KOPT-K1 (cell line): Measurements from ENCODE around the gene FFAR4.

Source experiments
- H3K27ac ChIP-seq: fragments of 200-600 bp; sonication (generic); 2 replicates; pipeline ENCODE4 v1.5.1; 2016; ENCODE audit warnings: antibody characterized with exemption, mild to moderate bottlenecking, low read depth, low read length; ENCODE audit not compliant: poor library complexity, severe bottlenecking
- H3K36me3 ChIP-seq: fragments of 200-600 bp; sonication (generic); 2 replicates; pipeline ENCODE4 v1.5.1; 2017; ENCODE audit warnings: antibody characterized with exemption, mild to moderate bottlenecking, low read length, moderate library complexity; ENCODE audit not compliant: insufficient read depth
- H3K9me3 ChIP-seq: fragments of 200-600 bp; sonication (generic); 2 replicates; pipeline ENCODE4 v1.5.1; 2017; ENCODE audit warnings: antibody characterized with exemption, low read length, mild to moderate bottlenecking; ENCODE audit not compliant: insufficient read depth, poor library complexity, severe bottlenecking

Gene FFAR4

DNA sequence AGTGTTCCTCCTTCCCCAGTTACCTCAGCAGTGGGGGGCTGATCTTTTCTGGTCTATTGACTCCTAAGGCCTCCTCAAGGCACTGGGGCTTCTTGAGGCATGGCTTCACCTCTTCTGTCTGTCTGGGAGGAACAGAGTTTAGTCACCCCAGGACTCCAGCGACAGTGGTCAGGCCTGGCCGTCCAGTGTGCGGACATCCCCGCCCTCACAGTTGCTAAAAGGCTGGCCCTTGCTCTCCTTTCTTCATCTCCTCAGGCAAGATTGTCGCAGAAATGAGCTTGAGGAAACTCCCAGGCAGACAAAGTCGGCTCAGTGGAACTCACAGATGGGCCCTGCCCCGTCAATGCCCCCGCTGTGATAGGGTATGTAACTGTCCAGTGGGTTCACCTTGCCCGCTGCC, 7.0 kb upstream of the FFAR4 start:
- Histone ChIP-seq H3K27ac (no peak overlapping the region), H3K9me3 (no peaks in the 10 kb centered on the region)

GRCh38 chr10:93560541-93560940, 5.9 kb upstream of the FFAR4 start:
- Histone ChIP-seq H3K36me3 (no peaks in the 10 kb centered on the region), H3K9me3 (no peaks in the 10 kb centered on the region), H3K27ac (no peak overlapping the region)

More for the DNA sequence above, 7.0 kb upstream of the FFAR4 start:
- no peaks in the 10 kb centered on the region for H3K36me3 ChIP-seq

DNA sequence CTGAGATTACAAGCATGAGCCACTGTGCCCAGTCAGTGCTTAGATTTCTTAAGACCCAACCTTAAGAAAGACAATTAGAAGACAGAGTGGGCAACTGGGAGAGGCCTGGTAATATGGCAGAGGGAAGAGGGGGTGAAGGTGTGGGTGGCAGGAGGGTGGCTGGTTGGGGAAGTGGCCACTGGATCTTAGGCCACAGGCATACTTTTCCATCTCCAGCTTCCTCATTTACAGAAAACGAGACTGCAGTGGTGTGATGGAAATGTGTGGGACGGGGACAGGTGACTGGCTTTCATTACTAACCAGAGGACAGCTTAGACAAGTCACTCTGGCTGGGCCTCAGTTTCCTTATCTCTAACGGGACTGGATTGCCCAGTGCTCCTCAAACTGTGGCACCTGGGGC, 1.0 kb upstream of the FFAR4 start:
- Histone ChIP-seq H3K9me3 (no peaks in the 10 kb centered on the region), H3K36me3 (no peaks in the 10 kb centered on the region), H3K27ac (no peak overlapping the region)

DNA sequence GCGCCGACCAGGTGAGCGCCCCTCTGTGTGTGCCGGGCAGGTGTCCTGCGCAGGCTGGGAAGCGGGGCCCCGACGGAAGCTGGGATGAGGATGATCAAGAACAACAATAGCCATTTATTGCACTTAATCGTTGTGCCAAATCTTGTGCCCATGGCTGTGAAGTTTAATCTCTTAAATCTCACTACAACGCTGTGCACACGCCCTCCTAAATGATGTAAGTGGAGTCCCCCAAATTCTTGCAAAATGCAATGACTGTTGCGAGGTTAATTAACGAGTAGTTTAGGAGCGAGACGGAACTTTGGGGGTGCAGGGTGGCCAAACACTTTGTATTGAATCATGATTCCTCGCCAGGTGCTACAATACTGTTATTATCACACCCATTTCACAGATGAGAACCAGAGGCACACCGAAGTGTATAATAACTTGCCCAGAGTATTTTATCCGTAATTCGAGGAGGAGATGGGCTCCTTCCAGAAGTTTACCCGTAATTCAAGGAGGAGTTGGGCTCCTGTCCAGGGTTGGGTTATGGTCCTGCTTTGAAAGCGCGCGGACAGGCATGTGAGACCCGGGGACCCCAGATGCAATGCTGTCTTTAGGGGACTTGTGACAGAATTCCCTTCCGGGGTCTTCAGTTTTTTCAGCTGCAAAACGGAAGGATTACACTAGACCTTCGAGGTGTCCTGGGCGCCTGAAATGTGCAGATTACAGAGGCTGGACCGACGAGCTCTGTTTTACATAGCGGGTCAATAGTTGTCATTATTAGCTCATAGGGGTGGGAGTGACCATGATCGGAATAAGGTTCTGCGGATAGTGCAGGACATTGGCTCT, 1.0 kb downstream of the FFAR4 start:
- Histone ChIP-seq H3K27ac (no peak overlapping the region), H3K36me3 (no peaks in the 10 kb centered on the region), H3K9me3 (no peaks in the 10 kb centered on the region)

DNA sequence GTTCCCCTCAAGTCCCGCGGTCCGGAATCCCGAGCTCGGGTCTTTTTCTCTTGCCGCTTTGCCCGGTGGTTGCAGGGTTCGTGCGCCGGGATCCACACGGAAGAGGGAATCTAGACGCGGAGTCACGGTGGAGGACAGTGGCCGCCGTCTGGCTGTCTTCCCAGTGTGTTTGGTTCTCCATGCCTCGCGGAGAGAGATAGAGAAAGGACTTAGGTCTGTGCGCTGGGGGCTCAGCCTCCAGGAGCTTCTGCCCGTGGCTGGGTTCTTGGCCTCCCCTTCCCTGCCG, 1.6 kb downstream of the FFAR4 start:
- H3K36me3 ChIP-seq, result no peaks in the 10 kb centered on the region
- no peaks in the 10 kb centered on the region for H3K9me3 ChIP-seq
- H3K27ac ChIP-seq, result no peak overlapping the region

DNA sequence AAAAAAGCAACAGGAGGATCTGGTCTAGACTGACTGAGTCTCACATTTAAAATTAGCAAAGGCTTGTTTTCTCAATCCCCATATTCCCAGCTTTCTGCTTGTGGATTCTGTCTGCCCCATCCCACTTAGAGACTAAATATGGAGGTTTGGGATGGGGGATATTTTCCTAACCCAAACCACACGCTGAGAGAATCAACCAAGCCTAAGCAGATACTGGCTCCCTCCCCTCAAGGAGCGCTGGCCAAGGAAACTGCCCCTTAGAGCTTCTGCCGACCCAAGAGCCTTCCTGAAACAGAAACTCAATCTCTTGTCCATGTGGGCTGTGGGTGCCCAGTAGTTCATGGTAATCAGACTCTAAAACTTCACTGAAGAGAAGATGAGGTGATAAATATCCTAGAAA, 3.9 kb downstream of the FFAR4 start:
- no peak overlapping the region for H3K27ac ChIP-seq
- no peaks in the 10 kb centered on the region for H3K9me3 ChIP-seq
- no peaks in the 10 kb centered on the region for H3K36me3 ChIP-seq

GRCh38 chr10:93572606-93573005, 6.1 kb downstream of the FFAR4 start:
- no peaks in the 10 kb centered on the region for H3K36me3 ChIP-seq
- H3K27ac ChIP-seq, result no peak overlapping the region
- H3K9me3 ChIP-seq, result no peaks in the 10 kb centered on the region

DNA sequence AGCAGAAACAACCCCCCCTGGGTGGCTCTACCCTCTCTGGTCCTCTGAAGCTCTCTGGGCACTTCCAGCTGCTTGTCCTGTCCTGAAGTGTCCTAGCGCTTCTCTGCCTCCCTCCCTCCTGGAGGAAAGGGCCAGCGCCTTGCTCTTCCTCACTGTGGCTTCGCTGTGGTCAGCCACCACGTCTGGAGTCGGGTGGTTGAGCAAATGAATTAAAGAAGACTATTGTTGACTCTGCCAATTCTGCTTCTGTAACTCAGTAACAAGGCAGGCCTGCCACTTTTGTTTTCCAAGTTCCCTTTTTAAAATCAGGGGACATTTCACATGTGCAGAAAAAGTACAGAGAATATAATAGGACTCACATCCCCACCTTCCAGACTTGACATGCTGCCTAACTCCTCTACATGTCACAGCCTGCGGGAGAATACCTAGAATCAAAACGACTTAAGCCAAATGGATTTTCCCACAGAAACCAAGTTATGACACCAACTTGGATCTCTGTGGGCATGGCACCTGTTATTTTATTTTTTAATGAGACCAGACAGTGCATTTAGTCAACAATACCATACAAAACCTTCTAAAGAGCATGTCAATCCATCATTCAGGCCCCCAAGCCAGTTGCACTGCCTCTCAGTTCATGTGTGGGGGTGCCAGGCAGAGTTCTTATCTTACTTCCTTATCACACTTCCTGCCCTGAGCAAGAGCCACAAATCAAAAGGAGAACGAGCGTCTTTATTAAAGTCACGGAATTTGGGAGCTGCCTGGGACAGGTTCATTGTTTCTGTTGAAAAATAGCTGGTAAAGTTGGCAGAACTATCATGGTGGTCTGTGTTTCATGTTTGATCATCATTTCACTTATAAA, 6.8 kb downstream of the FFAR4 start:
- Histone ChIP-seq H3K36me3 (no peaks in the 10 kb centered on the region), H3K27ac (no peak overlapping the region), H3K9me3 (no peaks in the 10 kb centered on the region)

DNA sequence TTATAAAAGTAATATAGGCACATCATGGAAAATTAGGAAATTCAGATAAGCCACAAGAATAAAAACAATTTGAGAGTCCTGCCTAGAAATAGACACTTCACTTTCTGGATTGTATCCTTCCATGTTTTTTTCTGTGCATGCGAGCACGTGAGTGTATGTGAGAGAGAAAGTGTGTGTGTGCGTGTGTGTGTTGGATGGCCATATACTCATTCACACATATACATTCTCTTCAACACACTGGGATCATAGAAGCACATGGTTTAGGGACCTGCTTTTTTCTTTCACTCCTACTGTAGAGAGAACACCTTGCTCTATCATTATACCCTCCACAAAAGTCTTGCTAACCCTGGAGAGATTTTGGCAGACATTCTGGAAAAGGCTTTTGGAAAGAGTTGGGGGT, 7.5 kb downstream of the FFAR4 start:
- H3K36me3 ChIP-seq, result no peaks in the 10 kb centered on the region
- H3K27ac ChIP-seq, result no peak overlapping the region
- no peaks in the 10 kb centered on the region for H3K9me3 ChIP-seq

- Histone ChIP-seq H3K36me3 (no peaks in the 10 kb centered on the region), H3K27ac (no peak overlapping the region), H3K9me3 (peaks cover 13% of the 10 kb centered on the region)
Observed at GRCh38 chr10:93576888-93577287, 10.4 kb downstream of the FFAR4 start.

GRCh38 chr10:93577565-93577964, 11.1 kb downstream of the FFAR4 start:
- Histone ChIP-seq H3K36me3 (no peaks in the 10 kb centered on the region), H3K27ac (no peak overlapping the region), H3K9me3 (peaks cover 13% of the 10 kb centered on the region)

- Histone ChIP-seq H3K27ac (no peak overlapping the region), H3K9me3 (peaks cover 13% of the 10 kb centered on the region)
Observed at GRCh38 chr10:93579089-93579488, 12.6 kb downstream of the FFAR4 start.

DNA sequence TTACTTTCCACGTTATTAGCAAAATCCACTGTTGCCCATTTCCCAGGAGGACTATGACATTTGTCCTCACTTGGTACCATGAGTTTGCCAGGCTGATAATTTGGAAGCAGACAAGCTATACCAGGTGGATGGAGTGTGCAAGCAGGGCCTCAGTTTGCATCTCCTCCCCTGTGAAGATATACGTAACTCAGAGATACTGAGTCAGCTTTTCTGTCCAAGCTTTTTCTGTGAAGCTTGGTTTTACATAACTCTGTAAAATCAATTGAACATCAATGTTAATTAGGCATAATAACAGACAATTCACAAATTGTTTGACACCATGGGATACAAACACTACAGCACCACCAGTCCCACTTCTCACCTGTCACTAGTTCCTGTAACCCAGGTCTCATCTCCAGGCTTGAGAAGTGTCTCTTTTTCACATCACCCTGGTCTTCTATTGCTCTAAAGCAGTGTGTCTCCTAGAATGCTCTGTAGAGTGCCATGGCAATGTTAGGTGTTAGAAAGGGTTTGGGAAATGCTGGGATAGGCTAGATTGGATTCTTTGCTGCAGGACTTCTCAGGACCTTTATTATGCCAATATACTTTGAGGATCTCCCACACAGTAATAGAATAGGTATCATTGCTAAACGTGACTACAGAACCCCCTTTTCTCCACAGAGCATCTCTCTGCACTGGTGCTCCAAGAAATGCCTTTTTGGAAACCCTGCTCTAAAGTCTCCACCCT, 13.7 kb downstream of the FFAR4 start:
- H3K27ac ChIP-seq, result no peak overlapping the region
- peaks cover 13% of the 10 kb centered on the region for H3K9me3 ChIP-seq
- no peaks in the 10 kb centered on the region for H3K36me3 ChIP-seq

More at GRCh38 chr10:93579089-93579488, 12.6 kb downstream of the FFAR4 start:
- no peaks in the 10 kb centered on the region for H3K36me3 ChIP-seq

GRCh38 chr10:93580828-93581227, 14.4 kb downstream of the FFAR4 start:
- Histone ChIP-seq H3K9me3 (peaks cover 13% of the 10 kb centered on the region), H3K36me3 (no peaks in the 10 kb centered on the region), H3K27ac (no peak overlapping the region)

GRCh38 chr10:93584445-93584844, 18.0 kb downstream of the FFAR4 start:
- peaks cover 13% of the 10 kb centered on the region for H3K9me3 ChIP-seq
- H3K36me3 ChIP-seq, result no peaks in the 10 kb centered on the region
- no peak overlapping the region for H3K27ac ChIP-seq
